ENCODE data around the gene ZFAND3. TPM values are rescaled to one million over a fixed set of nuclear protein-coding genes. Genes with fewer than 3 reads are reported as not detected.

Gene ZFAND3
- polyA plus RNA-seq, 1 donor (not counting 4 experiments of a cell fraction or from before 2014, with no cell fraction given): 19.6 TPM

- FAIRE-seq (no peak), DNase-seq (ENCODE audit: low read depth, low spot score) (no peak)
- peaks cover 2% of the 10 kb centered on the region for H3K9me1 ChIP-seq (ENCODE audit: control insufficient read depth, extremely low read depth, insufficient read depth, low read length)
- no peak overlapping the region for H2AFZ ChIP-seq (ENCODE audit: control insufficient read depth, low read length)
- H3K9ac ChIP-seq (ENCODE audit: control insufficient read depth, extremely low read depth, insufficient read depth, low read length): no peak overlapping the region
- H3K9me3 ChIP-seq (ENCODE audit: control insufficient read depth, low read depth, low read length): no peaks in the 10 kb centered on the region
- H3K36me3 ChIP-seq (ENCODE audit: control insufficient read depth in 2 of 2, extremely low read depth in 1 of 2, insufficient read depth in 2 of 2, low read length in 2 of 2): peaks cover 1 to 6% of the 10 kb centered on the region in 2 experiments
- dilution Hi-C loops (cut with MboI; ENCODE audit: extremely low pct_ligation_motif_present, low sequenced_read_pairs): no loop called here
- H3K27me3 ChIP-seq (ENCODE audit: control insufficient read depth, extremely low read depth, insufficient read depth, low read length): no peaks in the 10 kb centered on the region
- H3K79me2 ChIP-seq (ENCODE audit: control insufficient read depth, insufficient read depth, low read length): peaks cover 4% of the 10 kb centered on the region
- H4K20me1 ChIP-seq (ENCODE audit: control insufficient read depth, extremely low read depth, insufficient read depth, low read length): peaks cover 5% of the 10 kb centered on the region
- no peak overlapping the region for H3K27ac ChIP-seq (ENCODE audit: control insufficient read depth, insufficient read depth, low read length)
- peaks cover 9% of the 10 kb centered on the region for H3K4me1 ChIP-seq (ENCODE audit: control insufficient read depth, extremely low read depth, insufficient read depth, low read length)
- TF ChIP-seq EZH2 (IDR thresholded peaks at IDR 0.05; ENCODE audit: low read length): no peak
- TF ChIP-seq, protein P1, sequence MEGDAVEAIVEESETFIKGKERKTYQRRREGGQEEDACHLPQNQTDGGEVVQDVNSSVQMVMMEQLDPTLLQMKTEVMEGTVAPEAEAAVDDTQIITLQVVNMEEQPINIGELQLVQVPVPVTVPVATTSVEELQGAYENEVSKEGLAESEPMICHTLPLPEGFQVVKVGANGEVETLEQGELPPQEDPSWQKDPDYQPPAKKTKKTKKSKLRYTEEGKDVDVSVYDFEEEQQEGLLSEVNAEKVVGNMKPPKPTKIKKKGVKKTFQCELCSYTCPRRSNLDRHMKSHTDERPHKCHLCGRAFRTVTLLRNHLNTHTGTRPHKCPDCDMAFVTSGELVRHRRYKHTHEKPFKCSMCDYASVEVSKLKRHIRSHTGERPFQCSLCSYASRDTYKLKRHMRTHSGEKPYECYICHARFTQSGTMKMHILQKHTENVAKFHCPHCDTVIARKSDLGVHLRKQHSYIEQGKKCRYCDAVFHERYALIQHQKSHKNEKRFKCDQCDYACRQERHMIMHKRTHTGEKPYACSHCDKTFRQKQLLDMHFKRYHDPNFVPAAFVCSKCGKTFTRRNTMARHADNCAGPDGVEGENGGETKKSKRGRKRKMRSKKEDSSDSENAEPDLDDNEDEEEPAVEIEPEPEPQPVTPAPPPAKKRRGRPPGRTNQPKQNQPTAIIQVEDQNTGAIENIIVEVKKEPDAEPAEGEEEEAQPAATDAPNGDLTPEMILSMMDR (optimal IDR thresholded peaks at IDR 0.05 in 1 of 3, IDR thresholded peaks at IDR 0.05 in 1 of 3, conservative IDR thresholded peaks at IDR 0.05 in 1 of 3; ENCODE audit: extremely low read depth in 1 of 3, insufficient read depth in 2 of 3, low read length in 3 of 3): no peak
- no peak overlapping the region for H3K4me3 ChIP-seq (ENCODE audit: control insufficient read depth in 2 of 3, extremely low read depth in 1 of 3, insufficient read depth in 2 of 3, low read depth in 1 of 3, low read length in 3 of 3)
- no peak overlapping the region for H3K4me2 ChIP-seq (ENCODE audit: control insufficient read depth, extremely low read depth, insufficient read depth, low read depth, low read length)
These were observed 322.8 kb downstream of the ZFAND3 start for GRCh38 chr6:38142178-38142902.

- no peaks in the 10 kb centered on the region for H3K27me3 ChIP-seq (ENCODE audit: control insufficient read depth, extremely low read depth, insufficient read depth, low read length)
- H3K79me2 ChIP-seq (ENCODE audit: control insufficient read depth, insufficient read depth, low read length): peaks cover 4% of the 10 kb centered on the region
- peaks cover 5% of the 10 kb centered on the region for H4K20me1 ChIP-seq (ENCODE audit: control insufficient read depth, extremely low read depth, insufficient read depth, low read length)
- no peak for TF ChIP-seq EZH2 (IDR thresholded peaks at IDR 0.05; ENCODE audit: low read length)
- TF ChIP-seq, protein P1 (optimal IDR thresholded peaks at IDR 0.05 in 1 of 3, IDR thresholded peaks at IDR 0.05 in 1 of 3, conservative IDR thresholded peaks at IDR 0.05 in 1 of 3; ENCODE audit: extremely low read depth in 1 of 3, insufficient read depth in 2 of 3, low read length in 3 of 3): no peak
- peaks cover 2% of the 10 kb centered on the region for H3K9me1 ChIP-seq (ENCODE audit: control insufficient read depth, extremely low read depth, insufficient read depth, low read length)
- H2AFZ ChIP-seq (ENCODE audit: control insufficient read depth, low read length): no peak overlapping the region
- H3K9ac ChIP-seq (ENCODE audit: control insufficient read depth, extremely low read depth, insufficient read depth, low read length): no peak overlapping the region
- H3K4me1 ChIP-seq (ENCODE audit: control insufficient read depth, extremely low read depth, insufficient read depth, low read length): peaks cover 9% of the 10 kb centered on the region
- peaks cover 3 to 6% of the 10 kb centered on the region in 2 experiments for H3K36me3 ChIP-seq (ENCODE audit: control insufficient read depth in 2 of 2, extremely low read depth in 1 of 2, insufficient read depth in 2 of 2, low read length in 2 of 2)
- dilution Hi-C loops (cut with MboI; ENCODE audit: extremely low pct_ligation_motif_present, low sequenced_read_pairs): no loop called here
- no peak overlapping the region for H3K27ac ChIP-seq (ENCODE audit: control insufficient read depth, insufficient read depth, low read length)
- FAIRE-seq (no peak), DNase-seq (ENCODE audit: low read depth, low spot score) (no peak)
- H3K4me3 ChIP-seq (ENCODE audit: control insufficient read depth in 2 of 3, extremely low read depth in 1 of 3, insufficient read depth in 2 of 3, low read depth in 1 of 3, low read length in 3 of 3): no peak overlapping the region
- H3K4me2 ChIP-seq (ENCODE audit: control insufficient read depth, extremely low read depth, insufficient read depth, low read depth, low read length): no peak overlapping the region
- no peaks in the 10 kb centered on the region for H3K9me3 ChIP-seq (ENCODE audit: control insufficient read depth, low read depth, low read length)
These were observed 323.9 kb downstream of the ZFAND3 start for GRCh38 chr6:38143191-38144150.

Data from keratinocyte (primary cell).